ENCODE measurements around the gene CAMTA1. TPM values are rescaled to one million over a fixed set of nuclear protein-coding genes. Genes with fewer than 3 reads are reported as not detected.

The CAMTA1 gene
- total RNA-seq, 1 experiment from 2014 or later: 219 TPM

GRCh38 chr1:7568053-7568452 lies 782.8 kb downstream of the CAMTA1 start:
- DNase-seq (ENCODE audit: low read depth): no peak

GRCh38 chr1:7568901-7569524 lies 783.8 kb downstream of the CAMTA1 start:
- no peak for DNase-seq (ENCODE audit: low read depth)

GRCh38 chr1:7570311-7570710 lies 785.1 kb downstream of the CAMTA1 start:
- no peak for DNase-seq (ENCODE audit: low read depth)

GRCh38 chr1:7572654-7573152 lies 787.4 kb downstream of the CAMTA1 start:
- DNase-seq (ENCODE audit: low read depth): no peak

GRCh38 chr1:7573481-7573880 lies 788.2 kb downstream of the CAMTA1 start:
- no peak for DNase-seq (ENCODE audit: low read depth)

GRCh38 chr1:7574121-7575040 lies 789.1 kb downstream of the CAMTA1 start:
- peak; percentile 29 for DNase-seq (ENCODE audit: low read depth)

- DNase-seq (ENCODE audit: low read depth): no peak
Measured at GRCh38 chr1:7575041-7575400, 789.8 kb downstream of the CAMTA1 start.

- no peak for DNase-seq (ENCODE audit: low read depth)
Measured at GRCh38 chr1:7576946-7577657, 791.8 kb downstream of the CAMTA1 start.

- no peak for DNase-seq (ENCODE audit: low read depth)
Measured at GRCh38 chr1:7578206-7578605, 793.0 kb downstream of the CAMTA1 start.

- DNase-seq (ENCODE audit: low read depth): no peak
Measured at GRCh38 chr1:7579016-7579415, 793.8 kb downstream of the CAMTA1 start.

- DNase-seq (ENCODE audit: low read depth): no peak
Measured at GRCh38 chr1:7579831-7580804, 794.9 kb downstream of the CAMTA1 start.

- no peak for DNase-seq (ENCODE audit: low read depth)
Measured at GRCh38 chr1:7580923-7581753, 795.9 kb downstream of the CAMTA1 start.

GRCh38 chr1:7581754-7582459 lies 796.7 kb downstream of the CAMTA1 start:
- no peak for DNase-seq (ENCODE audit: low read depth)

- DNase-seq (ENCODE audit: low read depth): no peak
Measured at GRCh38 chr1:7582460-7582972, 797.3 kb downstream of the CAMTA1 start.

GRCh38 chr1:7583291-7584096 lies 798.2 kb downstream of the CAMTA1 start:
- no peak for DNase-seq (ENCODE audit: low read depth)

GRCh38 chr1:7584157-7584556 lies 798.9 kb downstream of the CAMTA1 start:
- DNase-seq (ENCODE audit: low read depth): no peak

- no peak for DNase-seq (ENCODE audit: low read depth)
Measured at GRCh38 chr1:7584643-7585042, 799.4 kb downstream of the CAMTA1 start.

GRCh38 chr1:7585216-7585907 lies 800.1 kb downstream of the CAMTA1 start:
- no peak for DNase-seq (ENCODE audit: low read depth)
